ENCODE data around the gene CD300LG. TPM values are rescaled to one million over a fixed set of nuclear protein-coding genes. Genes with fewer than 3 reads are reported as not detected.

CD300LG gene
- total RNA-seq, 1 donor from 2014 or later = not detected

- H3K36me3 ChIP-seq (ENCODE audit: insufficient read depth, low read length) = no peaks in the 10 kb centered on the region
- H3K27me3 ChIP-seq (ENCODE audit: insufficient read depth, low read length) = peaks cover 41% of the 10 kb centered on the region
- no peak overlapping the region for H2AFZ ChIP-seq (ENCODE audit: low read depth, low read length)
- FAIRE-seq (no peak), DNase-seq (ENCODE audit: low read depth) (no peak)
- no peak overlapping the region for H3K9ac ChIP-seq (ENCODE audit: low read length)
- H3K36me3 Mint-ChIP-seq (ENCODE audit: low read depth, unreplicated experiment) = no peaks in the 10 kb centered on the region
- no peaks in the 10 kb centered on the region for H4K20me1 ChIP-seq (ENCODE audit: insufficient read depth, low read length)
- H3K27me3 Mint-ChIP-seq (ENCODE audit: low read depth, unreplicated experiment) = peaks cover 73% of the 10 kb centered on the region
- no peak for TF ChIP-seq EZH2 (IDR thresholded peaks at IDR 0.05; ENCODE audit: insufficient read depth, low read length)
- no peak for TF ChIP-seq CTCF (IDR thresholded peaks at IDR 0.05; ENCODE audit: insufficient read depth, low read depth, low read length)
- no peaks in the 10 kb centered on the region for H3K4me1 ChIP-seq (ENCODE audit: insufficient read depth, low read length)
- H3K4me3 ChIP-seq (ENCODE audit: insufficient read depth, low read depth, low read length) = no peak overlapping the region
- H3K4me2 ChIP-seq (ENCODE audit: low read length) = no peak overlapping the region
- no peak overlapping the region for H3K27ac Mint-ChIP-seq (ENCODE audit: unreplicated experiment)
- no peak overlapping the region for H3K27ac ChIP-seq (ENCODE audit: low read depth, low read length)
- H3K4me3 Mint-ChIP-seq (ENCODE audit: unreplicated experiment) = no peak overlapping the region
- no peaks in the 10 kb centered on the region for H3K79me2 ChIP-seq (ENCODE audit: insufficient read depth, low read length)
- no peaks in the 10 kb centered on the region for H3K4me1 Mint-ChIP-seq (ENCODE audit: low read depth, unreplicated experiment)
- no peaks in the 10 kb centered on the region for H3K9me3 Mint-ChIP-seq (ENCODE audit: unreplicated experiment)
- no peaks in the 10 kb centered on the region for H3K9me3 ChIP-seq (ENCODE audit: insufficient read depth, low read depth, low read length)
Observed at GRCh38 chr17:43856141-43856540, 9.2 kb downstream of the CD300LG start.

GRCh38 chr17:43857141-43857540 is 10.2 kb downstream of the CD300LG start:
- Histone ChIP-seq H3K27me3 (ENCODE audit: insufficient read depth, low read length) (peaks cover 41% of the 10 kb centered on the region), H3K27ac (ENCODE audit: low read depth, low read length) (no peak overlapping the region), H3K36me3 (ENCODE audit: insufficient read depth, low read length) (no peaks in the 10 kb centered on the region), H2AFZ (ENCODE audit: low read depth, low read length) (no peak overlapping the region), H3K4me2 (ENCODE audit: low read length) (no peak overlapping the region), H3K9ac (ENCODE audit: low read length) (no peak overlapping the region), H3K79me2 (ENCODE audit: insufficient read depth, low read length) (no peaks in the 10 kb centered on the region), H3K9me3 (ENCODE audit: insufficient read depth, low read depth, low read length) (no peaks in the 10 kb centered on the region), H3K4me1 (ENCODE audit: insufficient read depth, low read length) (no peaks in the 10 kb centered on the region), H4K20me1 (ENCODE audit: insufficient read depth, low read length) (no peaks in the 10 kb centered on the region), H3K4me3 (ENCODE audit: insufficient read depth, low read depth, low read length) (no peak overlapping the region)
- Mint-ChIP-seq H3K36me3 (ENCODE audit: low read depth, unreplicated experiment) (no peaks in the 10 kb centered on the region), H3K4me3 (ENCODE audit: unreplicated experiment) (no peak overlapping the region), H3K27me3 (ENCODE audit: low read depth, unreplicated experiment) (peaks cover 69% of the 10 kb centered on the region), H3K9me3 (ENCODE audit: unreplicated experiment) (no peaks in the 10 kb centered on the region), H3K27ac (ENCODE audit: unreplicated experiment) (no peak overlapping the region), H3K4me1 (ENCODE audit: low read depth, unreplicated experiment) (no peaks in the 10 kb centered on the region)
- no peak for FAIRE-seq
- TF ChIP-seq EZH2 (IDR thresholded peaks at IDR 0.05; ENCODE audit: insufficient read depth, low read length) (no peak), CTCF (IDR thresholded peaks at IDR 0.05; ENCODE audit: insufficient read depth, low read depth, low read length) (no peak)
- DNase-seq (ENCODE audit: low read depth) = no peak

DNA sequence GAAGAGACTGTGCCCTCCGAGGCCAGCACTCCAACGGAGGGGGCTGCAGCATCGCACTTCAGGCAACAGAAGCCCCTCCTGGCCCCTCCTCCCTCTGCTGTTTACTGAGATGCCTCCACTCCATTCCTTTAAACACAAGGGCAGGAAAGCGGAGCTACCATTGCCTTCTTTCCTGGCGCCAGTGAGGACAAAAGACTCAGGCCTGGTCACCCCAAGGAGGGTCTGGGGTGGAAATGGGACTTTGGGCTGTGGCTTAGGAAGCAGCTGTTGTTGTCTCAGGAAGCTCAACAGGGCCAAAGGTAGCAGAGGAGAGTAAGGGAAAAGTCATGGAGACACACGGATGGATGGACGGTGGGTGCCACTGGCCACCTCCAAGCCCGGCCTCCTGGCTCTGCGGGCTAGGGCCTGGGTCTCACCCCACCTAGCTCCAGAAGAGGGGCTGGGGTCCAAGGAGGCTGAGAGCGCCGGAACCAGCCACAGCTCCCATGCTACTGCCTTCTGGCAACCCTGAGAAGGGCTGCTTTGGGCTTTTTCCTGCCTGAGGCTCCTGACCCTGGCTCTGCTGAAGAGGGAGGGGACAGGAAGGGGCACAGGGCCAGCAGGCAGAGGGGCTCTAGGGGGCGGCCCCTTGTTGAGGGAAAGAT is 11.1 kb downstream of the CD300LG start:
- Histone ChIP-seq H3K27ac (ENCODE audit: low read depth, low read length) (no peak overlapping the region), H4K20me1 (ENCODE audit: insufficient read depth, low read length) (no peaks in the 10 kb centered on the region), H3K27me3 (ENCODE audit: insufficient read depth, low read length) (peaks cover 41% of the 10 kb centered on the region), H3K9ac (ENCODE audit: low read length) (no peak overlapping the region), H2AFZ (ENCODE audit: low read depth, low read length) (no peak overlapping the region), H3K4me1 (ENCODE audit: insufficient read depth, low read length) (no peaks in the 10 kb centered on the region), H3K9me3 (ENCODE audit: insufficient read depth, low read depth, low read length) (no peaks in the 10 kb centered on the region), H3K36me3 (ENCODE audit: insufficient read depth, low read length) (no peaks in the 10 kb centered on the region), H3K79me2 (ENCODE audit: insufficient read depth, low read length) (no peaks in the 10 kb centered on the region), H3K4me2 (ENCODE audit: low read length) (no peak overlapping the region), H3K4me3 (ENCODE audit: insufficient read depth, low read depth, low read length) (no peak overlapping the region)
- Mint-ChIP-seq H3K27me3 (ENCODE audit: low read depth, unreplicated experiment) (peaks cover 66% of the 10 kb centered on the region), H3K9me3 (ENCODE audit: unreplicated experiment) (no peaks in the 10 kb centered on the region), H3K27ac (ENCODE audit: unreplicated experiment) (no peak overlapping the region), H3K4me1 (ENCODE audit: low read depth, unreplicated experiment) (no peaks in the 10 kb centered on the region), H3K36me3 (ENCODE audit: low read depth, unreplicated experiment) (no peaks in the 10 kb centered on the region), H3K4me3 (ENCODE audit: unreplicated experiment) (no peak overlapping the region)
- no peak for FAIRE-seq
- TF ChIP-seq EZH2 (IDR thresholded peaks at IDR 0.05; ENCODE audit: insufficient read depth, low read length) (no peak), CTCF (IDR thresholded peaks at IDR 0.05; ENCODE audit: insufficient read depth, low read depth, low read length) (no peak)
- no peak for DNase-seq (ENCODE audit: low read depth)
